ENCODE measurements around the gene RAN. TPM values are rescaled to one million over a fixed set of nuclear protein-coding genes. Genes with fewer than 3 reads are reported as not detected.
A peak's percentile ranks its signal among the peaks of the same experiment; 100 is the strongest.

Gene RAN
- total and polyA plus RNA-seq, 9 of the 15 experiments (the other 6 are each of a cell fraction or from before 2014, with no cell fraction given): 1,687 to 3,820 (median 2,300) TPM

GRCh38 chr12:130871286-130872178 lies at the start of gene RAN (continued):
- TF ChIP-seq ZFP36 (IDR thresholded peaks at IDR 0.05; ENCODE audit: low read depth, low read length, partially characterized antibody): no peak
- TF ChIP-seq USF1 (CRISPR knock-in tag; IDR thresholded peaks at IDR 0.05): peak; percentile 37; the same call in 1 of the 2 replicates
- TF ChIP-seq ATF2 (CRISPR knock-in tag; IDR thresholded peaks at IDR 0.05): no peak
- no peak for TF ChIP-seq PREB (CRISPR knock-in tag; IDR thresholded peaks at IDR 0.05)
- peak; percentile 83 for TF ChIP-seq KDM5B (IDR thresholded peaks at IDR 0.05; ENCODE audit: insufficient replicate concordance, low read depth, low read length)
- no peak for TF ChIP-seq ZC3H8 (IDR thresholded peaks at IDR 0.05)
- no peak for TF ChIP-seq ZSCAN32 (CRISPR knock-in tag; IDR thresholded peaks at IDR 0.05)
- peak; percentile 87 for TF ChIP-seq POLR2A (conservative IDR thresholded peaks at IDR 0.05)
- no peak for TF ChIP-seq CAMTA2 (CRISPR knock-in tag; conservative IDR thresholded peaks at IDR 0.05)
- TF ChIP-seq LEF1 (IDR thresholded peaks at IDR 0.05): no peak
- TF ChIP-seq ZFP91 (CRISPR knock-in tag; IDR thresholded peaks at IDR 0.05): no peak
- peak; percentile 59 for TF ChIP-seq POLR2AphosphoS5 (IDR thresholded peaks at IDR 0.05; ENCODE audit: control insufficient read depth, insufficient read depth, low read depth, low read length)
- TF ChIP-seq NUFIP1 (IDR thresholded peaks at IDR 0.05; ENCODE audit: partially characterized antibody): no peak
- TF ChIP-seq TBP (optimal IDR thresholded peaks at IDR 0.05; ENCODE audit: low read depth, low read length): peak; percentile 82
- TF ChIP-seq ZNF717 (CRISPR knock-in tag; IDR thresholded peaks at IDR 0.05): no peak
- TF ChIP-seq ETV1 (tag; conservative IDR thresholded peaks at IDR 0.05; ENCODE audit: low read depth): no peak
- TF ChIP-seq ZMIZ1 (IDR thresholded peaks at IDR 0.05; ENCODE audit: low read depth in 2 of 2, low read length in 2 of 2): 0 out of 4 replicates have a peak, but pooled peaks of 1 of the 2 experiments have one; percentile 5
- no peak for TF ChIP-seq POLR3G (IDR thresholded peaks at IDR 0.05; ENCODE audit: extremely low read depth, insufficient read length, insufficient replicate concordance)
- TF ChIP-seq FOXA3 (CRISPR knock-in tag; conservative IDR thresholded peaks at IDR 0.05 in 1 of 2, IDR thresholded peaks at IDR 0.05 in 1 of 2): 0 out of 4 replicates have a peak, but pooled peaks of 1 of the 2 experiments have one; percentile 15

Measured in K562 (cell line).